Germinal center (tissue), 1 donor: ENCODE measurements around the gene POU2F2.
A peak's percentile ranks its signal among the peaks of the same experiment; 100 is the strongest.

ENCODE experiments used
- DNase-seq: peaks from one replicate; pipeline ENCODE4 v3.0.0; 2012; ENCODE audit warnings: mixed read lengths, low spot score

The POU2F2 gene

GRCh38 chr19:42079886-42080763, 52.1 kb downstream of the POU2F2 start:
- DNase-seq = no peak

- no peak for DNase-seq
These were observed 53.0 kb downstream of the POU2F2 start for GRCh38 chr19:42079276-42079669.

- no peak for DNase-seq
These were observed 53.5 kb downstream of the POU2F2 start for GRCh38 chr19:42078538-42079275.

- no peak for DNase-seq
These were observed 54.2 kb downstream of the POU2F2 start for GRCh38 chr19:42078058-42078457.

GRCh38 chr19:42076380-42076944, 55.8 kb downstream of the POU2F2 start:
- DNase-seq = peak; percentile 49

GRCh38 chr19:42075616-42076379, 56.4 kb downstream of the POU2F2 start, which contains the start of gene ZNF574:
Gene ZNF574 (plus strand): TSS chr19:42076166. CDS start chr19:42078607, 2,441 bp downstream.
- peak; percentile 98 for DNase-seq

- peak; percentile 40 for DNase-seq
These were observed 57.0 kb downstream of the POU2F2 start for GRCh38 chr19:42075364-42075615.

GRCh38 chr19:42074513-42075363, 57.5 kb downstream of the POU2F2 start:
- peak; percentile 41 for DNase-seq

GRCh38 chr19:42071247-42071646, 61.0 kb downstream of the POU2F2 start:
- DNase-seq = no peak

- DNase-seq = no peak
These were observed 62.5 kb downstream of the POU2F2 start, which contains the start of gene GRIK5 for GRCh38 chr19:42069619-42070351. Gene GRIK5 (minus strand): TSS chr19:42070206. CDS start chr19:42065770, 4,436 bp downstream.

- no peak for DNase-seq
These were observed 63.3 kb downstream of the POU2F2 start for GRCh38 chr19:42068756-42069571.

- DNase-seq = no peak
These were observed 63.9 kb downstream of the POU2F2 start for GRCh38 chr19:42068361-42068755.

GRCh38 chr19:42067315-42067888, 64.8 kb downstream of the POU2F2 start:
- no peak for DNase-seq

GRCh38 chr19:42066075-42066754, 66.0 kb downstream of the POU2F2 start:
- no peak for DNase-seq

GRCh38 chr19:42065511-42065910, 66.7 kb downstream of the POU2F2 start:
- no peak for DNase-seq

- no peak for DNase-seq
These were observed 67.2 kb downstream of the POU2F2 start for GRCh38 chr19:42065051-42065450.

- no peak for DNase-seq
These were observed 67.8 kb downstream of the POU2F2 start for GRCh38 chr19:42064432-42064831.

GRCh38 chr19:42062381-42062780, 69.9 kb downstream of the POU2F2 start:
- DNase-seq = no peak

- DNase-seq = no peak
These were observed 72.1 kb downstream of the POU2F2 start for GRCh38 chr19:42060117-42060516.
